Brain pericyte (primary cell): ENCODE results near the gene KRT14.
"Not testable (repeated sequence)": the region's sequence is repeated elsewhere in the genome, so short reads cannot be mapped to it uniquely, and the experiment has no call there.

Source experiments
- DNase-seq: peaks from one replicate; pipeline ENCODE4 v3.0.0-alpha.2; 2012; ENCODE audit warnings: low read depth, low spot score

The KRT14 gene

DNA sequence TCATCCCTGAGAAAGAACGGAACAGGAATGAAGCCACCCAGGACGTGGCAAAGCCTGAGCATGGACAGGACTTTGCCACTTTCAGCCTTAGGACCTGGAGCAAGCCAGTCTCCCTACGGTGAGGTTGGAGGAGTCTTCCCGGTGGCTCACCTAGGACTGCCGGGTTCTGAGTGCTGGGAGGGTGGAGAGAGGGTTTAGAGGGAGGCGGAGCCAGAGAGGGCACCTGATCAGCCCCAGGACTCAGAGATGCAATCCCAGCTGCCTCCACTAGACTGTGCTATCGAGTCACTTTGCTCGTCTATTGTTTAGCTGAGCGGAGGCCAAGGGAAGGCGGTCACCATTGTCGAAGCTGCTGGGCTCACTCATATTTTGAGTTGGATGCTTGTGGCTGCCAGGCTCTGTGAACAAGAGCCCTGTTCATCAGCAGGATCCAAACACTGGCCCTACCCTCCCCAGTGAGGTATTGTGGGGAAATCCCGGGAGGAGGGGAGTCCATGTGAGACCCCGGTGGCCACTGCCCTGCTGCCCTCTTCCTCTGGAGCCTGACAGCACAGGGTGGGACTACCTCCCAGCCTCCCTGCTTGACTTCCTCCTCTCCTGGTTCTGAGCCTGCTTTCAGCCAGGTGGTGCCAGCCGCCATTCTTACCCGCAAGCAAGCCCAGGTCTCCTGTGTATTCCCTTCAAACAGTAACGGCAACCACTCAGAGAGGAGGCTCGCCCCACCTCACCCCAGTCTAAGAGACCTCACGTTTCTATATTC, 7.0 kb downstream of the KRT14 start:
- peak; percentile 29 for DNase-seq

DNA sequence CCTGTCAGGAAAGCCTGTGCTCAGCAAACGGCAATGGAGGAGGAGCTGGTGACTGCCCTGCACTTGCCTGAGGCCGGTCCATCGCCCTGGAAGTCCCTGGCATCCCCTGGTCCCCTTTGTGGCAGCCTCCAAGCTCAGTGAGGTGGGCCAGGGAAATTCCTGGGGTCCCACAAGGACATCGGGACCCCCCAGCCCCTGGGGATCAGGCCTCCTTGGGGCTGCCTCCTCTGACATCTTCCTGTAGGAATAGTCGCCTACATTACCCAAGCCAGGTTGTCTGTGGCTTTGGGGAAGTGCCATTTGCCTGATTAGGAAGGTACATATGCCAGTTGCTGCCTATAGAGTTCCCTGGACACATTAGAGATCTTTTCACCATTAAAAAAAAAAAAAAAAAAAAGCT, 7.7 kb downstream of the KRT14 start:
- DNase-seq, result no peak

DNA sequence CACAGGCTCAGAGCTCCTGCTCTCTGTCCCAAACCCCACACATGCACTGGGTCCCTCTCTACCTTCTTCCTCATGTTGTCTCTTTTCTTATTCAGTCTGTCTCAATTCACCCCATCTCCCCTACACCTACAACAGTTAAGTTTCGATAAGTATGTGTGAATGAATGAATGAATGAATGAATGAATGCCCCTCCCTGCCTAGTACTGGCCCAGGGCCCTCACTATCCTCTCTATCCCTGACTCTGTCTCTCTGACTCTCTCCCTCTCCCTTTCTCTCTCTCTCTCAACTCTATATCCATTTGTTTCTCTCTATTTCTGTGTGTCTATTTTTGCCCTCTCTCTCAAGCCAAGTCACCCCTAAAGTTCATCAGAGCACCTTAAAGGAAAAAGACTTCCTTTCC, 8.2 kb downstream of the KRT14 start:
- no peak for DNase-seq

DNA sequence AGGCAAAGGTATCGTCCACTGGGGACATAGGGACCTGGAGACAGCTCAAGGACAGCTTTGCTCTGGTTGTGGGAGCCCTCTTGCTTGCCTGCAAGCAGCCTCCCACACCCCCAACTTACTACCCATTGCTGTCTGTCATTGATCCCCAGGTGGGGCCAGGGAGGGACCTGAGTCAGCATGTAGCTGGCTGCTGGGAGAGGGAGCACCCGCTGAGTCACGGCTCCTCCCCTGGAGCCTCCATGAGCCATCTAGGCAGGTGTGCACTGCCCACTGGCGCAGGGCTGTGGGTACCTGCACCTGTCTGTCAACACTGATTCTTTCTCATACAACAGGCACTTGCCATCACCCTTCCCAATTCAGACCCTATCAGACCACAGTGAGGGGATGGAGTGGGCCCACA, 10.0 kb downstream of the KRT14 start:
- DNase-seq, result not testable (repeated sequence)

DNA sequence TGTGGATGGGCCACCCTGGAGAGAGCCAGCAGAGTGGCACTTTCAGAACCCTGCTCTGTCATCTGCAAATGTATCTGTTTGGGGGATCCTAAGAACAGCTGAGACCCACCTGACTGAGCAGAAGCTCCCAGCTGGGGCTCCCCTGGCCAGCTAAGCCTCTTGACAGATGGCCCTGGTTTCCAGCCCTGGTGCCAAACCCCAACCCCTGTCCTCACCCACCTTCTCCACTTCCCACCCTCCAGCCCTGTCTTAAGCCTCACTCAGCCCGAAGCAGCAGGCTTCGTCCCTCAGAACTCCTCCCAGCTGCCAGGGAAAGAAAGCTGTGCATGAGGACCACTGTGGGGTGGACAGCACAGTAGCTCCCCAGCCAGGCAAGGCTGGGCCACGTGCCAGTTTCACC, 11.4 kb downstream of the KRT14 start:
- no peak for DNase-seq

DNA sequence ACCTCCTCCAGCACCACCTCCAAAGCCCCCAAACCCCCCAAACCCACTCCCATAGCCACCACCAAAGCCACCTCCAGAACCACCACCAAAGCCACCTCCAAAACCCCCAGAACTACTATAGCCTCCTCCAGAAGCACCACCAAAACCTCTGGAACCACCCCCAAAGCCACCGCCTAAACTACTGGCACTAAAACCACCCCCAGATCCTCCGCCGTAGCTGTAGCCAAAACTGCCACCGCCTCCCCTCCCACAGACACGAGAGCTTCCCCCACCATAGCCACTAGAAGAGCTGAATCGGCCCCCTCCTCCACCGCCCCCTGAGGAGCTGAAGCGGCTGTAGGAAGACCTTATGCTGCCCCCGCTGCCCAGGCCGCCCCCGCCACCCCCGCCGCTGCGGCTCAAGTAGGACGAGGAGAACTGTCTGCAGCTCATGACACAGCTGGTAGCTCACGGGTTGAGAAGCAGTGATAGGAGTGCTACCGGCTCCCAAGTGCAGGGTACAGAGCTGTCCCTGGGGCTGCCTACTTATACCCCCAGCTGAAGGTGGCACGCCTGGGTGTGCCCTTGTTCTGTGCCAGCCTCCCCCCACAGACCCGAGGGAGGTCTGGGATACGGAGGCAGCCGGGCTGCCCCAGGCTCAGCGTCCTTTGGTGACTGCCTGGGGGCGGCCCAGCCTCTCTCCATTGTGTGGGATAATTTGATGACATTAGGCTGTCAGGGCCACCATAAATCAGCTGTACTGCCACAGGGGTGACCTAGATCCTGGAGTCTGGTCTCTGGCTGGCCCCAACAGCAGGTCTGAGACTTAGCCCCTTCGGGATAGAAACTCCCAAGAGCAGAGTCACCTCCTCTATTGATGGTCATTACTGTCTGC, 14.9 kb downstream of the KRT14 start, which contains the start of gene KRT9:
KRT9 (minus strand) TSS at position 499 of the 874 bp plus-strand sequence; CDS start at position 432, 67 bp downstream.
- no peak for DNase-seq

DNA sequence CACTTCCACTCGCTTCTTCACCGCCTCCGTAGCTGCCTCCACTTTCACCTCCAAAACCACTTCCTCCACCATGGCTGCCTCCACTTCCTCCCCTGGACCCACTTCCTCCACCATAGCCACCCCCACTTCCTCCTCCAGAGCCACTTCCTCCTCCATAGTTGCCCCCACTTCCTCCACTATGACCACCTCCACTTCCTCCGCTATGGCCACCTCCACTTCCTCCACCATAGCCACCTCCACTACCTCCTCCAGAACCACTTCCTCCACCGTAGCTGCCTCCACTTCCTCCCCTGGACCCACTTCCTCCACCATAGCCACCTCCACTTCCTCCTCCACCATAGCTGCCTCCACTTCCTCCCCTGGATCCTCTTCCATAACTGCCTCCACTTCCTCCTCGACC, 19.4 kb downstream of the KRT14 start:
- no peak for DNase-seq

DNA sequence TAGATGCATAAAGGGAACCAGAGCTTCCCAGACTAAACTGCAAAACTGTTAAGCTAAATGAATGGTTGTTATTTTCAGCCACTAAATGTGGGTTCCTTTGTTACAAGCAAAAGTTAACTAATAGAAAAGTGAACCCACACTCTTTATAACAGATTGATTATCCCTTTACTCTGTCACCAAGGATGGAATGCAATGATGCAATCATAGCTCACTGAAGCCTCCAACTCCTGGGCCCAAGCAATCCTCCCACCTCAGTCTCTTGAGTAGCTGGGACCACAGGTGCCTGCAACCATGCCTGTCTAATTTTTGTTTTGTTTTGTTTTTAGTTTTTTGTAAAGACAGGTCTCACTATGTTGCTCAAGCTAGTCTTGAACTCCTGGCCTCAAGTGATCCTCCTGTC, 21.4 kb downstream of the KRT14 start:
- DNase-seq, result no peak

DNA sequence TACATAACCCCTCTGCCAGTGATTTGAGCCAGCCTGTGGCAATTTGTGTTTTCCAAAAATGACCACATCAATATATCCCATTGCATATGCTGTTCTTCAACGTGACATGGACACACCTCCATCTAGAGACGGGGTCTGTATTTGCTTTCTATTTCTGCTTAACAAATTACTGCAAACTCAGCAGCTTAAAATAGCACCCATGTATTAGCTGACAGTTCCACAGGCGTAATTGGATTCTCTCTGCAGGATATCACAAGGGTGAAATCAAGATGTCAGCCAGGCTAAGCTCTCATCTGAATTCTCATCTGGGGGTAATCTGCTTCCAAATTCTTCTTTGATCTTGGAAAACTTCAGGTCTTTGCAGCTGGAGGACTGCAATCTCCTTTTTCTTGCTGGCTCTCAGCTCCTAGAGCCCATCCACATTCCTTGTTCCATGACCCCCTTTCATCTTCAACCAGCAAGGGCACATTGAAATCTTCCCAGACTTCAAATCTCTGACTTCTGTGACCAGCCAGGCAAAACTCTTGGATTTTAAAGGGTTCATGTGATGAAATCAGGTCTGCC, 23.0 kb downstream of the KRT14 start:
- no peak for DNase-seq

DNA sequence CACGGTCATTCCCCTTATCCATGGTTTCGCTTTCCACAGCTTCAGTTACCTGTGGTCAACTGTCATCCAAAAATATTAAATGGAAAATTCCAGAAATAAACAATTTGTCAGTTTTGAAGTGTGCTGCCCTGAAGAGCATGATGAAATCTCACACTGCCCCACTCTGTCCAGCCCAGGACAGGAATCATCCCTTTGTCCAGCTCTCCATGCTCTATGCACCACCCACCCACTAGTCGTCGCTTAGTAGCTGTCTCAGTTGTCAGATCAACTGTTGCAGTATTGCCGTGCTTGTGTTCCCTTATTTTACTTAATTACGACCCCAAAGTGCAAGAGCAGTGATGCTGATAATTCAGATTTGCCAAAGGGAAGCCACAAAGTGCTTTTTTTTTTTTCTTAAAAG, 25.1 kb downstream of the KRT14 start:
- no peak for DNase-seq

DNA sequence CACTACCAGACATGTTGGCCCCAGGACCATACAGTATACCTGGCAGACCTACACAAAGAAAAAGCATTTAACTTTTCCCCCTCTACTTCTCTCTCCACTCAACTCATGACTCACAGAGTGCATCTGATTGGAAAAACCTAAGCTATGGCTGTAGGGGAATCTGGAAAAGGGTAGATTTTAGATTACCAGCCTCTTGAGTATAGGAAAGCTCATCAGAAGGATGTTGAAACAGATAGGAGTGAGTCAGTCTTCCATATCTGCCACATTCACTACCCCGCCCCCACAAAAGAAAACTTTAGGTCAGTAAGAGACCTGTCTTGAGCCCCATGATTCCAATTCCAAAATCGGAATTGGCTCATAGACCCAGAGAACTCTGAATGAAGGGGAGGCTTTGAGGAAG, 27.1 kb downstream of the KRT14 start:
- DNase-seq, result no peak

DNA sequence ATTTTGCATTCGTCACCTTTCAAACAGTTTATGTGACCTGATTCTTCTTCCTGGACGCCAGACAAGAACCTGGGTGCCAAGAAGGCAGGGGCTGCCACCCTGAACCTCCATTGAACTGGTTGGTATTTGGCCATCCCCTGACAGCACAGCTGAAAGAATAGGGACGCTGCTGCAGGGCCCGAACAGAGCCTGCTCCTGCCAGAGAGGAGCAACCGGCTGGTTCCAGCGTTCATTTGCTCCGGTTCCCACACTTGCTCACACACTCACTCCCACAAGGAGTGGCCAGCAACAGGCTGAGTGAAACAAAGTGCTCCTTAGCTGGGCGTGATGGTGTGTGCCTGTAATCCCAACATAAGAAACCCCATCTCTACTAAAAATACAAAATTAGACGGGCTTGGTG, 29.8 kb downstream of the KRT14 start:
- no peak for DNase-seq

DNA sequence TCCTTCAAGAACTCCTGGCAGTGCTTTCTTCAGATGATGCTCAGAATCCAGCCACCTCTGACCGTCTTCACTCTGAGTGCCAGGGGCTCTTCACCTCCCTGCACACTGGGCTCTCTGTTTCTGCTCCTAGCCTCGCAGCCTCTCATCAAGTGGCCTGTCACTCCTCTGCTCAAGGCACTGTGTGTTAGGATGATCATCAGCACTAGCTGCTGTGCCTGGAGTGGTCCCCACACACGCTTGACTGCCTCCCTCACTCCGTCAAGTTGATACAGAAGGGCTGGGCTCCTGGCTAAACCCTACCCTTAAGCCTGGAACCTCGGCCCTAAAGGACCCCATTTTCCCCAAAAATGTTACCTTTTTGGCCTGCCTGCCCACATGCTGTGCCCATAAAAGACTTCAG, 30.4 kb downstream of the KRT14 start:
- DNase-seq, result no peak

DNA sequence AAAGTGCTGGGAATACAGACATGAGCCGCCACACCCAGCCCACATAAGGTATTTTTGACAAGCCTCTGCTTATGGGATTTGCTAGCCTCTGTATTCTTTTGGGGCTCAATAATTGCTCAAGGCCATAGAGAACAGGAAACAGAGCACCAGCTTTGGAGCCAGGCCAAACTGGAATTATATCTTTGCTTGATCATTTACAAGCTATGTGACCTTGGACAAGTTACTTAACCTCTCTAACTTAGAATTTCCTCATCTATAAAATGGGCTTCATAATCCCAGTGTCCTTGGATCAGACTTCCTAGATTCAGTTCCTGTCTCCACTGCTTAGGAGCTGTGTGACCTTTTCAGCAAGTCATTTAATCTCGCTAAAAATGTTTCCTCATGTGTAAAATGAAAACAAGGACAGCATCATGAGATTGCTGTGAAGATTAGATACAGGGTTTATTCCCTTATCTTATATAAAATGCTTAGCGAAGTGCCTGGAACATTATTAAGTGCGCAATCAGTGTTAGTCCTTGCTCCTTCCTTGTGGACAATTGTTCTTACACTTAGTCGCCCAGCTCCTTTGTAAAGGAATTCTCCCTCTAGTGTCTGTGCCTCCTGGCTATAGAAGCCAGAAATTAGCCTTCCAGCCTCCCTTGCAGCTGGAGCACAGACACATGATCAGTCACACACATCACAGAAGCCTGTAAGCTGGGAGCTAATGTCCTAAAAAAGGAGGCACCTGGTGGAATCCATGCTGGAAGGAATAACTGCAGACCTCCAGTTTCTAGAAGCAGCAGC, 31.4 kb downstream of the KRT14 start:
- DNase-seq, result no peak

DNA sequence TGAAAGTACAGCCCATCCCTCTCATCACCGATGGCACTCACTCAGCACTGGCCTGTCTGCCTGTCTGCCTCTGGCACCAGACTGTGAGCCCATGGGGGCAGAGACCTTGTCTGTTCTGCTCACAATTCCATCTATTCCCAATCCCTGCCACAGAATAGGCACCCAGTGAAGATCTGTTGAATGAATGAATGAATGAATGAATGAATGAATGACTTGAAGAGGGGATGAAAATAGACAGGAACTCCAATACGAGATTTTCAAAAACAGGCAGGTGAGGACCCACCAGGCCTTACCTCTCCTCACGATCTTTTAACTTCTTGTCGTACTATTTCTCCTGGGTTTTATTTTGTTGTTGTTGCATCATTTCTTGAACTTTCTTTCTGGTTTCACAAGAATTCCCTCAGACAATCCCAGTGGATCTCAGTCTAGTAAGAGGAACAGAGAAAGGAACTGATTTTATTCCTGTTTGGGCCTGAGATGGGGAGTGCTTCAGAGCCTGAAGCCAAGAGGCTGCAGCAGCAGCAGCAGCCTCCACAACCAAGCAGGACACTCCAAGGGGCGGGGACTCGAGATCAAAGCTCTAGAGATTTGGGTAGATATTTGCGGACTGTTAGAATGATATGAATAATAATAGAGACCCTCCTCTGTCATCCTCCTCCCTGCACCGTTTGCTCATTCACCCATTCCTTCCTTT, 32.6 kb downstream of the KRT14 start:
- no peak for DNase-seq

DNA sequence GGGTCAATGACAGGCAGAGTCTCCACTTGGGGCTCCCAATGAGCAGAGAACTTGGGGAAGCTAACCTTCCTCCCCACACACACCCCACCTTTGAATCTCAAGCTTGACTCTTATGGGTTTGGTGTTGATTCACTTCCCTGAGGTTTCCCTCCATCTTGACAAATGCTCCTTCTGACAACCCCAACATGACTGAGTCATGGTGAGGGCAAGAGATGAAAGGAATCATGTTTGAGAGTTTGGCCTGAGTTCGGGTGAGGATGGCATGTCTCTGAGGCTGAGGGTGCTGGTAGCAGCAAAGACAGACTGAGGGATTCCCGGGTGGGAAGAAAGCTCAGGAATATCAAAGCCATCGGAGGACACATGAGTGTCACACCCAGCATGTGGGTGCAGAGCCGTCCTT, 33.5 kb downstream of the KRT14 start:
- no peak for DNase-seq

DNA sequence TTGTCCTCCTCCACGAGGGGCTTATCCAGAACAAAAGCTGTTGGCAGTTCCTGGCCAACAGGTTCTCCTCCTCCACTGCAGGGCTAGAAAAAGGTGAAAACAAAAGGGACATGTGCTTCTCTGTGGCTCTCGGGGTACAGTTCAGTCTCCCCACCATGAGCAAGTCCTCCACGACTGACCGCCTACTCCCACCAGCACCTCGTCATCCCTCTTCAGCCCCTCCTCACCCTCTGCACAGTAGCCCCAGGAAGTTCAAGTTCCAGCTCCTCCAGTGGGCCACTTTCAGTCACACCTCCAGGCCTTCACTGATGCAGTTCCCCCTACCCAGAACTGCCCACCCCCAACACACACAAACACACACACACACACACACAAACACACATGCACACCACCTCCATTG, 34.2 kb downstream of the KRT14 start:
- DNase-seq, result no peak

DNA sequence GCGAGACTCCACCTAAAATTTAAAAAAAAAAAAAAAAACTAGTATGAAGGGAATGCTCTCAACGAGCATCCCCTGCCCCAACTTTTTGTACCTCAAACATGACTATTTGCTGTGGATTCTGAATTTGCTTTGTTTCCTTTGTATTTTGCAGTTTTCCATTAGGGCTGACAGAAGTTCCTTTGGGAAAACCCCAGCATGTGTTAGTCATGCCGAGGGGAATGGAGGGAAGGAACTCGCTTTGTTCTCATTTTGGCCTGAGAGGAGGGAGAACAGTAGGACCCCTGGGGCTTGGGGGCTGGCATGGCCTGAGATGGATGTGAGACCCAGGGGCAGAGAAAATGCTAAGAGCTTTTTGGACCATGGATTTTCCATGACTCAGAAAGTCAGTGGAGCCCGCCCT, 35.3 kb downstream of the KRT14 start:
- DNase-seq, result no peak

DNA sequence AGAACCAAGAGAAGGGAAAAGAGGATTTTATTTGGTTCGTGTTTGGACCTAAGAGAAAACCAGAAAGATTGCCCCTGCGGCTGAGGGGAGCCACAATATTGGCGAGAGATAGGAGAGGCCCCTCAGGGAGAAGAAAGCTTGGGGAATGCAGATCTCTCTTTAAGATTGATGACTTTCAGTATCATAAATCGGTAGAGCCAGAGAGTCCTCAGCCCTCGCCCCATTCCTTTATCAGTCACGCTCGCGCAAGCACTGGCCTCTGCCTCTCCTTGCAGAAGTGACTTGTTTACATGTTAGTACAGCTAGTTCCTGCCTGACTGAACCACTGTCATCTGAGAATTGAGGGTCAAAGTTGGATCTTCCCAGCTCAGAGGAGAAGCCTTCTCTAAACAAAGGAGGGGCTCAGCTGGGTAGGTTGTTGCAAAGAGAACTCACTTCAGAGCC, 37.1 kb downstream of the KRT14 start:
- no peak for DNase-seq

DNA sequence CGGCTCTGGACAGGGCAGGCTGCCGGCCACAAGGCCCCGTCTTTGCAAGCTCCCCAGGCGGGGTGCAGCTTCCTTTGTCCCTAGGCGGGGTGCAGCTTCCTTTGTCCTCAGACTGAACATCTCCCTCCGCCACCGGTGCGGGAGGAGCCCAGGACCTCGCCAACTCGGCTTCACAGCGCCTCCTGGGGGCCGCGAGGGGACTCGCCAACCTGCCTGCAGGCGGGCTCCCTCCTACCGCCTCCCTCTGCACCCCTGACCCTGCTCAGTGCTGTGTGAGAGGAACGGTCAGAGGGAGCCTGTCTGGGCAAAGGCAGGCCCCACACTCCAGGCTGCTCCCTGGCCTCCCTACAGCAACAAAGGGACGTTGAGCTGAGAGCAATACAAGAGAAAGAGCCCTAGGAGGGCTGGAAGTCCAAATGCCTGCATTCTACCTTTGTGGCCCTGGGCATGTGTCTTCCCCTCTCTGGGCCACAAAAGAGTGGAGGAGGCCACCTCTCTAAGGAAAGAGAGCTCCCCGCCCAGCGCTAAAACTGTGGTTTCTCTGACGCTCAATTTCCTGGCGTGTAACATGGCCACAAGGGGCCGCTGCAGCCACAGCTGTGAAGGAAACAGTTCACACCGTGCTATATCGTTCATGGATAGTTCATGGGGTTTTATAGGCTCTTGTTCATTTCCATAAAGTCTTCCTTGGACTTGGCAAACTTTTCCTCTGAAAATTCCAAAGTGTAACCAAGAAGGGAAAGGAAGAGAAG, 37.7 kb downstream of the KRT14 start:
- DNase-seq, result peak; percentile 82
